Omental fat pad (tissue), 4 donors: ENCODE results near the gene NCAM1. TPM values are rescaled to one million over a fixed set of nuclear protein-coding genes. Genes with fewer than 3 reads are reported as not detected.

Experiments
- ATAC-seq: fragments of 150-250 bp; one replicate; pipeline ENCODE4 v1.9.1; 2016; ENCODE audit warnings: mild to moderate bottlenecking, moderate library complexity; ENCODE audit not compliant: low FRiP score
- DNase-seq: peaks from one replicate; pipeline ENCODE4 v3.0.0-alpha.2; 2019; ENCODE audit warnings: low spot score
- total RNA-seq, 4 donors: library from RNA; depleted of rRNA; stranded (reverse); fragments of >200 nt; gene quantifications; one replicate each; pipeline ENCODE4 v1.1.0, GENCODE V29; 2016
- TF ChIP-seq, protein P1 (sequence below), 3 donors: fragments of 450-650 bp; IDR thresholded peaks; one replicate each; pipeline ENCODE4 v1.5.1; 2016 to 2017; ENCODE audit warnings: antibody characterized with exemption in 3 of 3, mild to moderate bottlenecking in 3 of 3, moderate library complexity in 2 of 3

Gene NCAM1
- total RNA-seq, 4 donors from 2014 or later = 3.8 to 10.9 (median 7.9) TPM

DNA sequence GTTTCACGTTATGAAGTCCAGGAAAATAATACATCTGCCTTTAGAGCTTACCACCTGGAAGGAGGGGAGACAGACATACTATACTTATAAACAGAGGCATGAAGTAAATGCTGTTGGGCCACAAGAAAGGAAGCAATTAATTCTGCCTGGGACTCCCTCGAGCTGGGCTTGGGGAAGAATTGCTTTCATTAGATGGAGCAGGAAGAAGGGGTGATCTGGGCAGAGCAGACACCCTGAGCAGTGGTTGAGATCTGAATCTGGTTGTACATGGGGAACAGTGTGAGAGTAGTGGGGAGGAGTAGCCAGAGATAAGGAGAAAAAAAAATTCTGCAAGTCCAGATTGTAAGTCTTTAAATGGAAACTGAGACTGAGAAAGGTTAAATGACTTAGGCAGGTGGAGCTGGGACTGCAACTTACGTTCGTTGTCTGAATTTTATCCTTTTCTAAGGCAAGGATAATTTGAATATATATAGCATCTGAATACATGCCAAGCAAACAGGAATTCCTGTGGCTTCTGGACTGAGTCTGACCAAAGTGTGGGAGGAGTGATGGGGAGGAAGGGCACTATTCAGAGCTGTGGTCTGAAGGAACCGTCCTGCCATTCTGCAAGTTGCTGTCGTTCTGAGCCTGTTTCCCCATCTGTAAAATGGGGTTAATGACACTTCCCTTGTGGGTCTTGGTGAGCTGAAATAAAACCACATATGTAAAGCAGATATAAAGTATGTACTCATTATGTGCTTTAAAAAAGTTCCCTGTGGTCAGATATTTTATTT is 7.9 kb downstream of the NCAM1 start:
- DNase-seq (no peak), ATAC-seq (no peak)
- TF ChIP-seq, protein P1, sequence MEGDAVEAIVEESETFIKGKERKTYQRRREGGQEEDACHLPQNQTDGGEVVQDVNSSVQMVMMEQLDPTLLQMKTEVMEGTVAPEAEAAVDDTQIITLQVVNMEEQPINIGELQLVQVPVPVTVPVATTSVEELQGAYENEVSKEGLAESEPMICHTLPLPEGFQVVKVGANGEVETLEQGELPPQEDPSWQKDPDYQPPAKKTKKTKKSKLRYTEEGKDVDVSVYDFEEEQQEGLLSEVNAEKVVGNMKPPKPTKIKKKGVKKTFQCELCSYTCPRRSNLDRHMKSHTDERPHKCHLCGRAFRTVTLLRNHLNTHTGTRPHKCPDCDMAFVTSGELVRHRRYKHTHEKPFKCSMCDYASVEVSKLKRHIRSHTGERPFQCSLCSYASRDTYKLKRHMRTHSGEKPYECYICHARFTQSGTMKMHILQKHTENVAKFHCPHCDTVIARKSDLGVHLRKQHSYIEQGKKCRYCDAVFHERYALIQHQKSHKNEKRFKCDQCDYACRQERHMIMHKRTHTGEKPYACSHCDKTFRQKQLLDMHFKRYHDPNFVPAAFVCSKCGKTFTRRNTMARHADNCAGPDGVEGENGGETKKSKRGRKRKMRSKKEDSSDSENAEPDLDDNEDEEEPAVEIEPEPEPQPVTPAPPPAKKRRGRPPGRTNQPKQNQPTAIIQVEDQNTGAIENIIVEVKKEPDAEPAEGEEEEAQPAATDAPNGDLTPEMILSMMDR (IDR thresholded peaks at IDR 0.05) = no peak

DNA sequence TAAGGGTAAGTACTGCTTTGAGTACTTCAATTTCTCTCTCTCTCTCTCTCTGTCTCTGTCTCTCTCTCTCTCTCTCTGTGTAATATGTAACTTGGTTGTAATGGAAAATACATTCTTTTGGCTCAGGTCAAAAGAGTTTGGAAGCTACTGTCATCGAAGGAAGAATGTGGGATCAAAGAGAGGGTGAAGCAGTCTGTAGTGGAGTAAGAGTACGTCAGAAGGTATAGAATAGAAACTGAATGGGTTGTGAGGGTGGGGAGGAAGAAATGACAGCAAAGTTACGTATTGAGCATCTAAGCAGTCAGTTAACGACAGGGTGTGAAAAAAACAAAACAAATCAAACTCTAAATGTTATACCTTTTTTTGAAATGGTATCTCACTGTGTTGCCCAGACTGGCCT is 10.0 kb downstream of the NCAM1 start:
- DNase-seq (no peak), ATAC-seq (no peak)
- TF ChIP-seq, protein P1 (IDR thresholded peaks at IDR 0.05) = no peak

DNA sequence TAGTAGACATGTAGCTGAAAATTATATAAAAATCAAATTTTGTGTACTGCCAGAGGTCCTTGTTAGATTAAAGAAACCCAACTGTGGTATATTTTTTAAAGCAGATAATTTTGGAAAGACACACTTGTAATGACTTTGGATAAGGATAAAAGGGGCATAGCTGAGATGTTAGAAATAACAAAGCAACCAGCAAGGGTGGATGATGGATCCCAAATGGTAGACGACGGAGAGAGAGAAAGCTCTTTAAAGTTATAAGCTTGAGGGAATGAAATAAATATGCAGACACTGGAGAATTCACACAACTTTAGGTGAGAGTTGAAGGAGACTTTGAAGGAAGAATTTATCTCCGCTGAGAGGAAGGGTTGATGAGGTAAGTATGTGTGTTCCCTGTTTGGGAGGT is 10.6 kb downstream of the NCAM1 start:
- ATAC-seq (no peak), DNase-seq (no peak)
- TF ChIP-seq, protein P1 (IDR thresholded peaks at IDR 0.05) = no peak

GRCh38 chr11:112972399-112973145 is 11.4 kb downstream of the NCAM1 start:
- DNase-seq (no peak), ATAC-seq (no peak)

DNA sequence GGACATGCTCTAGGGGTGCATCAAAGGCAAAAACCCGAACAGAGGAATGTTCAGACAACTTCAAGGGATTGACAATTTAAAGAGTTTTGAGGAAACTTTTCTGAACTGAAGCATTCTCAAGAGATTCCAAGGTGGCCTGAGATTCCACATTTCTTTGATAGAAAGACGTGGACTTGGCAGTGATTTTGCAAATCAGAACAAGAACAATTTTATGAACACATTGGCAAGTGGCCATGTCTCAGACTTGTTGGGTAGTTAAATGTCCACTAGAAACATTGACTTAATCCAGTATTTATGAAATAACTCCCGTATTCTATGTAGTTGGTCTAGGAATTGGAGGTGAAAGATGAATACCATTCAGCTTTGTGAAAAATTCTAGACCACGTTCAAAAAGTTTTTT is 13.8 kb downstream of the NCAM1 start:
- DNase-seq (no peak), ATAC-seq (no peak)
- TF ChIP-seq, protein P1 (IDR thresholded peaks at IDR 0.05) = no peak

More at GRCh38 chr11:112972399-112973145, 11.4 kb downstream of the NCAM1 start:
- TF ChIP-seq, protein P1 (IDR thresholded peaks at IDR 0.05) = no peak

DNA sequence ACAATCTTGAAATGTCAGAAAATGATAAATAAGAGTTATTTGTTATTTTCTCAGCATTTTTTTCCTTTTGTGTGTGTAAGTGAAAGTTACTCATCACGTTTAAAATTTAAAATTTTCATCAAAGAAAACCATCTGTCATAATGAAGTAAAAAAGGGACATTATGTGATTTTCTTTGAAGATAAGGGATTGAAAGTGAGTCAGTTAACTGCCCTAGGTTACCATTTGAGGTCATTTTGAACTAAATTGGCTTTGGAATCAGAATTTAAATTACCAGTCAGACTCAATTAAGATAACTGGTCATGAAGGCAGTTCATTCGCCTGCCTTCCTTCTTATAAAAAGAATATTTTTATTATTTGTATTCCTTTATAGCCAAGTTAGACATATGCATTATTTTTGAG is 14.3 kb downstream of the NCAM1 start:
- ATAC-seq (no peak), DNase-seq (no peak)
- TF ChIP-seq, protein P1 (IDR thresholded peaks at IDR 0.05) = no peak
